AG09319 (cell line): Measurements from ENCODE around the gene TESMIN.

Experiments used
- DNase-seq: peaks from one replicate; pipeline ENCODE4 v3.0.0-alpha.2; 2010; ENCODE audit warnings: low read depth; ENCODE audit errors: extremely low read depth
- TF ChIP-seq, protein P1 (sequence below): IDR thresholded peaks from 2 replicates; pipeline ENCODE4 v1.5.1; 2011; ENCODE audit warnings: low read depth, mild to moderate bottlenecking, inconsistent platforms, low read length, moderate library complexity

The TESMIN gene

GRCh38 chr11:68735125-68735524 is 16.2 kb downstream of the TESMIN start:
- TF ChIP-seq, protein P1, sequence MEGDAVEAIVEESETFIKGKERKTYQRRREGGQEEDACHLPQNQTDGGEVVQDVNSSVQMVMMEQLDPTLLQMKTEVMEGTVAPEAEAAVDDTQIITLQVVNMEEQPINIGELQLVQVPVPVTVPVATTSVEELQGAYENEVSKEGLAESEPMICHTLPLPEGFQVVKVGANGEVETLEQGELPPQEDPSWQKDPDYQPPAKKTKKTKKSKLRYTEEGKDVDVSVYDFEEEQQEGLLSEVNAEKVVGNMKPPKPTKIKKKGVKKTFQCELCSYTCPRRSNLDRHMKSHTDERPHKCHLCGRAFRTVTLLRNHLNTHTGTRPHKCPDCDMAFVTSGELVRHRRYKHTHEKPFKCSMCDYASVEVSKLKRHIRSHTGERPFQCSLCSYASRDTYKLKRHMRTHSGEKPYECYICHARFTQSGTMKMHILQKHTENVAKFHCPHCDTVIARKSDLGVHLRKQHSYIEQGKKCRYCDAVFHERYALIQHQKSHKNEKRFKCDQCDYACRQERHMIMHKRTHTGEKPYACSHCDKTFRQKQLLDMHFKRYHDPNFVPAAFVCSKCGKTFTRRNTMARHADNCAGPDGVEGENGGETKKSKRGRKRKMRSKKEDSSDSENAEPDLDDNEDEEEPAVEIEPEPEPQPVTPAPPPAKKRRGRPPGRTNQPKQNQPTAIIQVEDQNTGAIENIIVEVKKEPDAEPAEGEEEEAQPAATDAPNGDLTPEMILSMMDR, result no peak
- DNase-seq, result no peak

GRCh38 chr11:68734111-68734510 is 17.2 kb downstream of the TESMIN start:
- DNase-seq, result no peak
- TF ChIP-seq, protein P1, result no peak

DNA sequence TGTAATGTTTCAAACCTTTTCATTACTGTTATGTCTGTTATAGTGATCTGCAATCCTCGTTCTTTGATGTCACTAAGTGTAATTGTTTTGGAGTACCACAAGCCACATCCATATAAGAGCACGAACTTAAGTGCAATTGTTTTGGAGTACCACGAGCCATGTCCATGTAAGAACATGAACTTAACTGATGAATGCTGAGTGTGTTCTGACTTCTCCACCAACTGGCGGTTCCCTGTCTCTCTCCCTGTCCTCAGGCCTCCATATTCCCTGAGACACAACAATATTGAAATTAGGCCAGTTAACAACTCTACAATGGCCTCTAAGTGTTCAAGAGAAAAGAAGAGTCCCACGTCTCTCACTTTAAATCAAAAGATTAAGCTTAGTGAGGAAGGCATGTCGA is 23.5 kb downstream of the TESMIN start:
- TF ChIP-seq, protein P1, result no peak; the same call in 1 of the 2 replicates
- DNase-seq, result no peak

DNA sequence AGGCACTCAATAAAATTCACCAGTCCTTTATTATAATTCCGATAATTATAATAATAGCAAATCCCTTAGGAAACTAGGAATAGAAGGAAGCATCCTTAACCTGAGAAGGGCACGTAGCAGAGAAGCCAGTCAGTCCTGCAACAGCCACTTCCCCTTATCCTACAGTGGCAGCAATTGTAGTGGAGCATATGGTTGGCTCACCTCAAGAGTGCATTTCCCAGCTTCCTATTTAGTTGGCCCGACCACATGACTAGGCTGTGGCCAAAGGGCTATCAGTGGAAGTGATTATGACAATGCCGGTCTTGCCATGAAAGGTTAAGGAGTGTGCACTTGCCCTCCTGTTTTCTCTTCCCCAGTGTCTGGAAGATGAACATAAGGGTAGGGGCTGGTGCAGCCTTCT is 27.0 kb downstream of the TESMIN start:
- DNase-seq, result no peak
- TF ChIP-seq, protein P1, result no peak

DNA sequence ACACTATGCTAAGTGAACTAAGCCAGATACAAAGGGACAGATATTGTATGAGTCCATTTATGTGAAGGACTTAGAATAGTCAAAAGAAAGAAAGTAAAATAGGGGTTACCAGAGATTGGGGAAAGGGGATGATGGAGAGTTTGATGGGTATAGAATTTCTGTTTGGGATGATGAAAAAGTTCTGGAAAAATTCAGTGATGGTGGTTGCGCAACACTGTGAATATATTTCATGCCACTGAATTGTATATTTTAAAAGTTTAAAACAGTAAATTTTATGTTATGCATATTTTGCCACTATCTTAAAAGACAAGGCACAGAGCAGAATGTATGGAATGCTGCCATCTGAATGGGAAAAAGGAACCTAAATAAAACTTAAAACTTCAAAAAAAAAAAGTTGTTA is 29.2 kb downstream of the TESMIN start:
- DNase-seq, result no peak
- TF ChIP-seq, protein P1, result no peak

GRCh38 chr11:68721075-68721474 is 30.2 kb downstream of the TESMIN start:
- DNase-seq, result no peak
- TF ChIP-seq, protein P1, result no peak

GRCh38 chr11:68715456-68716122 is 35.7 kb downstream of the TESMIN start:
- TF ChIP-seq, protein P1, result no peak
- no peak for DNase-seq
